Measurements from ENCODE around the gene POLR3E. TPM values are rescaled to one million over a fixed set of nuclear protein-coding genes. Genes with fewer than 3 reads are reported as not detected.

Gene POLR3E, protein sequence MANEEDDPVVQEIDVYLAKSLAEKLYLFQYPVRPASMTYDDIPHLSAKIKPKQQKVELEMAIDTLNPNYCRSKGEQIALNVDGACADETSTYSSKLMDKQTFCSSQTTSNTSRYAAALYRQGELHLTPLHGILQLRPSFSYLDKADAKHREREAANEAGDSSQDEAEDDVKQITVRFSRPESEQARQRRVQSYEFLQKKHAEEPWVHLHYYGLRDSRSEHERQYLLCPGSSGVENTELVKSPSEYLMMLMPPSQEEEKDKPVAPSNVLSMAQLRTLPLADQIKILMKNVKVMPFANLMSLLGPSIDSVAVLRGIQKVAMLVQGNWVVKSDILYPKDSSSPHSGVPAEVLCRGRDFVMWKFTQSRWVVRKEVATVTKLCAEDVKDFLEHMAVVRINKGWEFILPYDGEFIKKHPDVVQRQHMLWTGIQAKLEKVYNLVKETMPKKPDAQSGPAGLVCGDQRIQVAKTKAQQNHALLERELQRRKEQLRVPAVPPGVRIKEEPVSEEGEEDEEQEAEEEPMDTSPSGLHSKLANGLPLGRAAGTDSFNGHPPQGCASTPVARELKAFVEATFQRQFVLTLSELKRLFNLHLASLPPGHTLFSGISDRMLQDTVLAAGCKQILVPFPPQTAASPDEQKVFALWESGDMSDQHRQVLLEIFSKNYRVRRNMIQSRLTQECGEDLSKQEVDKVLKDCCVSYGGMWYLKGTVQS
- total RNA-seq: 10 to 100 TPM; 34.4 to 43.4 TPM

GRCh38 chr16:22297114-22297870 lies at the start of gene POLR3E:
Gene POLR3E, plus strand, starts transcription at chr16:22297409. Its CDS starts 5,560 bp downstream, at chr16:22302969.
- peak within 1 kb of the TSS; percentile 98 for H3K4me3 ChIP-seq
- peak within 1 kb of the TSS; percentile 92 for H3K27ac ChIP-seq
- TF ChIP-seq, protein P1, sequence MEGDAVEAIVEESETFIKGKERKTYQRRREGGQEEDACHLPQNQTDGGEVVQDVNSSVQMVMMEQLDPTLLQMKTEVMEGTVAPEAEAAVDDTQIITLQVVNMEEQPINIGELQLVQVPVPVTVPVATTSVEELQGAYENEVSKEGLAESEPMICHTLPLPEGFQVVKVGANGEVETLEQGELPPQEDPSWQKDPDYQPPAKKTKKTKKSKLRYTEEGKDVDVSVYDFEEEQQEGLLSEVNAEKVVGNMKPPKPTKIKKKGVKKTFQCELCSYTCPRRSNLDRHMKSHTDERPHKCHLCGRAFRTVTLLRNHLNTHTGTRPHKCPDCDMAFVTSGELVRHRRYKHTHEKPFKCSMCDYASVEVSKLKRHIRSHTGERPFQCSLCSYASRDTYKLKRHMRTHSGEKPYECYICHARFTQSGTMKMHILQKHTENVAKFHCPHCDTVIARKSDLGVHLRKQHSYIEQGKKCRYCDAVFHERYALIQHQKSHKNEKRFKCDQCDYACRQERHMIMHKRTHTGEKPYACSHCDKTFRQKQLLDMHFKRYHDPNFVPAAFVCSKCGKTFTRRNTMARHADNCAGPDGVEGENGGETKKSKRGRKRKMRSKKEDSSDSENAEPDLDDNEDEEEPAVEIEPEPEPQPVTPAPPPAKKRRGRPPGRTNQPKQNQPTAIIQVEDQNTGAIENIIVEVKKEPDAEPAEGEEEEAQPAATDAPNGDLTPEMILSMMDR (IDR thresholded peaks at IDR 0.05): peak; percentile 91
- peak; percentile 100 for DNase-seq
- H3K27me3 ChIP-seq: no peaks in the 10 kb centered on the region
- intact Hi-C loops (cut with DNase I): loop anchor here (2.0 to 10.0 kb wide), 3 partner anchors 64 to 292 kb away; partner anchors contain the start of genes MOSMO and PDZD9
- peak within 1 kb of the TSS; percentile 82 to 88 for H3K9ac ChIP-seq (ENCODE audit: low read depth in 2 of 2, low read length in 2 of 2)
- no peaks in the 10 kb centered on the region for H3K36me3 ChIP-seq
- H3K4me1 ChIP-seq: no peaks in the 10 kb centered on the region
- H3K9me3 ChIP-seq: no peaks in the 10 kb centered on the region

DNA sequence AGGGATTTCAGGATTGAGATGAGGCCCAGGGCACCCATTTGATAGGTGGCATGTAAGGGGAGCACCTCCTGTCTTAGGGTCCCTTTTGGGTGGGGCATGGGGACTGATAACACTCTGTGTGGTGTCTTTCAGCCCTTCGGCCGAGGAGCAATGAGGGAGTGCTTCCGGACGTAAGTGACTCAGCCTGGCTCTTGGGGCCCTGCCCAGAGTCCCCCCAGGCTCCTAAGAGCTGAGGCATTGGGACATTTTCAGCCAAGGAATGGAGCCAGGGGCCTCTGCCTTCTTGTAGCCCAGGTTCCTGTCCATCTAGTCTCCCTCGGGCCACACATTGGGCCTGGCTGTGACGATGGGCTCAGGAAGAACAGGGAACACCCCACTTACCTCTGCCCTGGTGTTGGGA lies 46.7 kb upstream of the POLR3E start:
- TF ChIP-seq, protein P1 (IDR thresholded peaks at IDR 0.05): no peak
- H3K36me3 ChIP-seq: no peaks in the 10 kb centered on the region

DNA sequence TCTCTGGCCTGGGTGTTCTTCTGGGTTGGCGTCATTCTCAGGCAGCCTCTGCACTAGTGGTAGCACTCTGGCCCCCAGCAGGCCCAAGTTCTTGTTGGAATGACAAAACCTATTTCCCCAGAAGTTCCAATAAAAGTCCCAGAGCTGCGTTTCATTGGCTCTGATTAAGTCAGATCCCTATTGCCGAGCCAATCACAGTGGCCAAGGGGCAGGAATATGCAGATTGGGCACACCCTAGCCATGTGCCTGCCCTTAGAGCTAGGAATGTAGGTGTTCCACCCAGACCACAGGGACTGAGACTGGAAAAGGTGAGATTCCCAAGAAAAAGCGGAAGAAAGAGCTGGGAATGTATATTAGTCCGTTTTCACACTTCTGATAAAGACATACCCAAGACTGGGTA lies 44.9 kb upstream of the POLR3E start:
- Histone ChIP-seq H3K27ac (no peak overlapping the region), H3K9me3 (no peaks in the 10 kb centered on the region), H3K4me3 (no peak overlapping the region), H3K9ac (ENCODE audit: low read depth in 2 of 2, low read length in 2 of 2) (no peak overlapping the region), H3K36me3 (peaks cover 9% of the 10 kb centered on the region), H3K4me1 (no peaks in the 10 kb centered on the region), H3K27me3 (no peaks in the 10 kb centered on the region)
- intact Hi-C loops (cut with DNase I): no loop called here
- no peak for DNase-seq
- TF ChIP-seq, protein P1 (IDR thresholded peaks at IDR 0.05): no peak

More for the DNA sequence above, 46.7 kb upstream of the POLR3E start:
- H3K27me3 ChIP-seq: no peaks in the 10 kb centered on the region
- DNase-seq: no peak
- H3K27ac ChIP-seq: no peak overlapping the region
- no peak overlapping the region for H3K9ac ChIP-seq (ENCODE audit: low read depth in 2 of 2, low read length in 2 of 2)
- intact Hi-C loops (cut with DNase I): no loop called here
- no peaks in the 10 kb centered on the region for H3K9me3 ChIP-seq
- H3K4me3 ChIP-seq: no peak overlapping the region
- no peaks in the 10 kb centered on the region for H3K4me1 ChIP-seq

DNA sequence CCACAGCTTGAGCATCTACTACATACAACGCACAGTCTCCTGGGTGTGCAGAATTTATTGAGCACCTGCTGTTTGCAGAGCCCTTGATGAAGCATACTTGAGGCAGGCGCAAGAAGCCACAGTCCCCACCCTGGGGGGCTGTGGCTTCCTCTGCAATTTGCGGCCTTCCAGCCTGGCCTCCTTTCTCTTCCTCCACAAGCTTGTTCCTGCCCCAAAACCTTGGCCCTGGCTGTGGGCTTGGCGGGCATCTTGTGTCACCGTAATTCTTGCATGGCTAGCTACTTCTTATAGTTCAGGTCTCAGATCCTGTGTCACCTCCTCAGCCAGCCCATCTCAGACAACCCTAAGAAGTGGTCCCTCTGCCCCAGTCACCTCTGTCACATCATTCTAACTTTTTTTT lies 43.9 kb upstream of the POLR3E start:
- Histone ChIP-seq H3K27ac (no peak overlapping the region), H3K36me3 (peaks cover 16% of the 10 kb centered on the region), H3K4me1 (no peaks in the 10 kb centered on the region), H3K4me3 (no peak overlapping the region), H3K9ac (ENCODE audit: low read depth in 2 of 2, low read length in 2 of 2) (no peak overlapping the region), H3K9me3 (no peaks in the 10 kb centered on the region), H3K27me3 (no peaks in the 10 kb centered on the region)
- TF ChIP-seq, protein P1 (IDR thresholded peaks at IDR 0.05): no peak
- no peak for DNase-seq
- intact Hi-C loops (cut with DNase I): no loop called here

GRCh38 chr16:22255335-22255734 lies 41.9 kb upstream of the POLR3E start:
- no peaks in the 10 kb centered on the region for H3K4me1 ChIP-seq
- DNase-seq: no peak
- no peaks in the 10 kb centered on the region for H3K9me3 ChIP-seq
- H3K4me3 ChIP-seq: no peak overlapping the region
- H3K36me3 ChIP-seq: peaks cover 20% of the 10 kb centered on the region
- no peak overlapping the region for H3K27ac ChIP-seq
- intact Hi-C loops (cut with DNase I): no loop called here
- no peak overlapping the region for H3K9ac ChIP-seq (ENCODE audit: low read depth in 2 of 2, low read length in 2 of 2)
- no peaks in the 10 kb centered on the region for H3K27me3 ChIP-seq
- TF ChIP-seq, protein P1 (IDR thresholded peaks at IDR 0.05): no peak
